ENCODE data around the gene IL2RA.

- no peak for TF ChIP-seq PATZ1 (CRISPR knock-in tag; IDR thresholded peaks at IDR 0.05; ENCODE audit: borderline replicate concordance)
- TF ChIP-seq RARB (CRISPR knock-in tag; IDR thresholded peaks at IDR 0.05): no peak
- TF ChIP-seq TOX (CRISPR knock-in tag; IDR thresholded peaks at IDR 0.05; ENCODE audit: borderline replicate concordance): no peak
- no peak for TF ChIP-seq PPARA (CRISPR knock-in tag; IDR thresholded peaks at IDR 0.05; ENCODE audit: borderline replicate concordance)
- no peak for TF ChIP-seq BACH2 (CRISPR knock-in tag; IDR thresholded peaks at IDR 0.05; ENCODE audit: borderline replicate concordance)
- TF ChIP-seq GLIS3 (CRISPR knock-in tag; IDR thresholded peaks at IDR 0.05): no peak
- TF ChIP-seq TSHZ2 (CRISPR knock-in tag; IDR thresholded peaks at IDR 0.05): no peak
- TF ChIP-seq ZNF8 (CRISPR knock-in tag; IDR thresholded peaks at IDR 0.05): no peak
- no peak for TF ChIP-seq ARNTL (CRISPR knock-in tag; IDR thresholded peaks at IDR 0.05; ENCODE audit: borderline replicate concordance, low read depth)
- no peak for TF ChIP-seq CREB5 (CRISPR knock-in tag; IDR thresholded peaks at IDR 0.05; ENCODE audit: low read depth)
- no peak for TF ChIP-seq CSRNP3 (CRISPR knock-in tag; IDR thresholded peaks at IDR 0.05)
- TF ChIP-seq ZNF70 (CRISPR knock-in tag; IDR thresholded peaks at IDR 0.05): no peak
Measured at GRCh38 chr10:5964736-5965135, 97.4 kb downstream of the IL2RA start.

Measured in SK-N-SH treated with all-trans-retinoic acid at 6 μM for 48 hours (cell line).